GM19328 (cell line): ENCODE results near the gene ASCL3.
A peak's percentile ranks its signal among the peaks of the same experiment; 100 is the strongest.
"Not testable (repeated sequence)": the region's sequence is repeated elsewhere in the genome, so short reads cannot be mapped to it uniquely, and the experiment has no call there.

Source experiments
- ATAC-seq: cut with Tn5 transposase; IDR thresholded peaks from one replicate; pipeline ENCODE4 v1.9.1; 2021; ENCODE audit warnings: mild to moderate bottlenecking, moderate library complexity; ENCODE audit not compliant: unreplicated experiment

The ASCL3 gene

DNA sequence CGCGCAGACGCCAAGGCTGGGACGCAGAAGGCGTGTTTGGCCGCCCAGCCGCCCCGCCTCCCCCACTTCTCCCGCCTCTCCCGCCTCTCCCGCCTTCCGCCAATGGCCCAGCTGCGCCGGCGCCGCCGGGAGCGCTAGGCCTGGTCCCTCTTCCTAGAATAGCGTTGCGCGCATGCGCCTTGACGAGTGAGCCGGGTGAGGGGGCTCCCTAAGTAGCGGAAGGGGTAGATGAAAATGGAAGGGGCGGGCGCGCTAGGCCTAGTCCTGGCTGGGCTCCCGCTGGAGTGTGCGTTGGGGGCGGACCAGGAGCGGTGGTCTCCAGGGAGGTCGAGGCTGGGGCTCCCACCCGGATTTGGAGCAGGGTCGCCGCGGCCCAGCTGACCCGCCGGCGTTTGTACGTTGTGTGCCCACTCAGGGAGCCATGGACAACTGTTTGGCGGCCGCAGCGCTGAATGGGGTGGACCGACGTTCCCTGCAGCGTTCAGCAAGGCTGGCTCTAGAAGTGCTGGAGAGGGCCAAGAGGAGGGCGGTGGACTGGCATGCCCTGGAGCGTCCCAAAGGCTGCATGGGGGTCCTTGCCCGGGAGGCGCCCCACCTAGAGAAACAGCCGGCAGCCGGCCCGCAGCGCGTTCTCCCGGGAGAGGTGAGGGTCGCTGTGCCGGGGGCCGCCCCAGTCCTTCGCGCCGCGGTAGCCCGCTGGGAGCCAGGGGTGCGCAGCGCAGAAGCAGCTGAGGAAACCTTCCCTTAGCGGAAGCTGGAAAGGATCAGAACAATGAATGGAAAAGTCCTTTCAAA, 31.6 kb downstream of the ASCL3 start, which contains the start of gene AKIP1:
AKIP1 (plus strand) TSS at position 161 of the 795 bp plus-strand sequence; CDS start at position 422, 261 bp downstream.
- peak; percentile 68 for ATAC-seq

DNA sequence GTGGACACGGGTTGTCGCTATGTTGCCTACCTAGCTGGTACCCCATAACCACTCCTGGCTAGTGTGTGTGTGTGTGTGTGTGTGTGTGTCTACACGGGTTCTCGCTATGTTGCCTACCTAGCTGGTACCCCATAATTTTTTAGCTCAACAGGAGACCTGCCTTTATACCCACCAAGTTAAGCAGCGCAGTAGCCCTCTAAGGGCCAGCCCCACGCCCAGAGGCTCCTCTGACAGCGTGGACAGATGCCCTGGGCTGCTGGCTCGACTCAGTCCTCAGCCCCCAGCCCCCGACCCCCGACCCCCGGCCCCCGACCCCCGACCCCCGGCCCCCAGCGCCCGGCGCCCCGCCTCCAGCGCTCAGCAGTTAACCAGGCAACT, 32.2 kb downstream of the ASCL3 start:
- ATAC-seq, result no peak

DNA sequence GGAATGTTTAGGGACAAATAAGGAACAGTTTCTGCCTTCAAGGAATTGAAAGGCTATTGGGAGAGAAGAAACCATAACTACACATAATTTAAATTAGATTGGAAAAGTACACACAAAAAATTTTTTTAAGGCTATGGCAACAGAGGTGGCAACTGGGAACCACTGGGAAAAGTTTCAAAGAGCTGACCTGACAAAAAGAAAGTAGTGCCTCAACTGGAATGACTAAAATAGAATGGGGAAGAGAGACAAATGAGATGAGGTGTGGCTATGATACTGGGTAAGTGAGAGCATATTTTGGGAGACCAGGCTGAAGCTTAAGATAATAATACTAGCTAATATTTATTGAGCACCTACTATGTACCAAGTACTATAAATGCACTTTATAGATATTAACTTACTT, 34.7 kb downstream of the ASCL3 start:
- ATAC-seq, result no peak

DNA sequence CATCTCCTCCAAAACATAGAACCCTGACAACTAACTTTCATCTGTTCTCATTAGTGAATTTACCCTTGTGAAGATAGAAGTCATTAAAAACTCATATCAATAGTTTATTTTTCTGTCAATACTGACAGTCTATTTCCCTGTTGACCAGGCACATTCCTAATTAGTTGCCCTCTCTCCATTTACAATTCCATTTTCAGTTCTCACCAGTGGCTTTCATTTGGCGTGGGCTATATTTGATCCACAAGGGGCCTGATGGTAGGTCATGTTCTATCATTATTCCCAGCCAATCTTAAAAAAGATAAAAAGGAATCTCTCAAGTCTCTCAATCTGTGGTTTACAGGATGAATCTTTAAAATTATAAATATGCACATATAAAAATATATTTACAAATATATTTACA, 35.7 kb downstream of the ASCL3 start:
- no peak for ATAC-seq

DNA sequence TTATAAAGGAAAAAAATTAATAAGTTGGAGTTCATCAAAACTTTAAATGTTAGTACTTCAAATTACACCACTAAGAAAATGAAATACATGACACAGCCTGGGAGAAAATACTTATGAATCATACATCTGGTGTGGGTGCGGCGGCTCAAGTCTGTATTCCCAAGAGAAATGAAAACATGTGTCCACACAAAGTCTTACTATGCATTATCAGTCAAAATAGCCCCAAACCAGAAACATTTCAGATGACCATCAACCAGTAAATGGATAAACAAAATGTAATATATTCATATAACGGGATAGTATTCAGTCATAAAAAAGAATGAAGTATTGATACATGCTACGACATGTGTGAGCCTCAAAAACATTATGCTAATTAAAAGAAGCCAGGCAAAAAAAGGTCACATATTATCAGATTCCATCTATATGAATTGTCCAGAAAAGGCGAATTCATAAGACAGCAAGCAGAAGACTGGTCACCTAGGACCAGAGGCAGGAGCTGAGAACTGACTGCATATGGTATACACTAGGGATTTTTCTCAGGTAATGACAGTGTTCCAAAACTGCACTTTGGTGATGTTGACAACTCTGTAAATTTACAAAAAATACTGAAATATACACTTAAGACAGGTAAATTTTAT, 37.2 kb downstream of the ASCL3 start:
- ATAC-seq, result no peak

DNA sequence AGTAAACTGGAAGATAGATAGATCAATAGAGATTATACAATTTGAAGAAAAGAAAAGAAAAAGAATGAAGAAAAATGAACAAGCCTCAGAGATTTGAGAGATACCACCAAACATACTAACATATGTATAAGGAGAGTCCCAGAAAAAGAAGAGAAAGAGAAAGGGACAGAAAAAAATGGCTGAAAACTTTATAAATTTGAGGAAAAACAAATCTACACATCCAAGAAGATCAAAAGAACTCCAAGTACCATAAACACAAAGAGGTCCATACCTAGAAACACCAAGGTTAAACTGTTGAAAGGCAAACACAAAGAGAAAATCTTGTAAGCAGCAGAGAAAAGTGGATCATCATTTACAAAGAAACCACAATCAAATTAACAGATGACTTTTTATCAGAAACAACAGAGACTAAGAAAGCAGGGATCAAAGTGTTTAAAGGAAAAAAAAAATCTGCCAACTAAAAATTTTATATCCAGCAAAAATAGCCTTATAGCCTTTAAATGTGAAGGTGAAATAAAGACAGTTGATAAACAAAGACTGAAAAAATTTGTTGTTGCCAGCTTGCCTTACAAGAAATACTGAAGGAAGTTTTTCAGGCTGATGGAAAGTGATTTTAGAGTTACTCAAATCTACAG, 43.6 kb downstream of the ASCL3 start:
- ATAC-seq, result no peak

DNA sequence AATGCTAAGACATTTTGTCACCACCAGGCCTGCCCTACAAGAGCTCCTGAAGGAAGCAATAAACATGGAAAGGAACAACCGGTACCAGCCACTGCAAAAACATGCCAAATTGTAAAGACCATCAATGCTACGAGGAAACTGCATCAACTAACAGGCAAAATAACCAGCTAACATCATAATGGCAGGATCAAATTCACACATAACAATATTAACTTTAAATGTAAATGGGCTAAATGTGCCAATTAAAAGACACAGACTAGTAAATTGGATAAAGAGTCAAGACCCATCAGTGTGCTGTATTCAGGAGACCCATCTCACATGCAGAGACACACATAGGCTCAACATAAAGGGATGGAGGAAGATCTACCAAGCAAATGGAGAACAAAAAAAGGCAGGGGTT, 51.6 kb downstream of the ASCL3 start:
- not testable (repeated sequence) for ATAC-seq
